HCT116 (cell line): Measurements from ENCODE around the gene ZFPL1. TPM values are rescaled to one million over a fixed set of nuclear protein-coding genes. Genes with fewer than 3 reads are reported as not detected.

ENCODE experiments used
- ATAC-seq: fragments of 200-7000 bp; cut with Tn5 transposase; 2 replicates; pipeline ENCODE4 v1.9.1; 2020; ENCODE audit warnings: mild to moderate bottlenecking, moderate library complexity
- BruUV-seq: library from RNA; stranded (reverse); fragments of 400-500 nt; replicated peaks from 2 replicates; lab custom pipeline; 2021; lab: Mats Ljungman, UMichigan
- CTCF ChIA-PET: fragments of 300-600 bp; sonication (Branson Sonifier 250); formaldehyde crosslinking; loops from one replicate; lab custom pipeline; 2021; ENCODE audit warnings: antibody characterized with exemption; lab: Charles Lee
- POLR2A ChIA-PET: fragments of 300-600, 350-600 bp; sonication (Branson Sonifier 250); formaldehyde crosslinking; loops from one replicate; lab custom pipeline; 2021; ENCODE audit warnings: antibody characterized with exemption; lab: Charles Lee
- RAD21 ChIA-PET, 2 experiments: fragments of 300-600 bp; sonication (Branson Sonifier 250); formaldehyde crosslinking; loops; one replicate each; lab custom pipeline; 2023; ENCODE audit warnings: low total read pairs in 2 of 2; ENCODE audit not compliant: uncharacterized antibody in 2 of 2, unreplicated experiment in 2 of 2, low non-redundant PET in 1 of 2; lab: Charles Lee
- DNase-seq: peaks from one replicate; pipeline ENCODE4 v3.0.0-alpha.2; 2010; ENCODE audit warnings: low read depth, low spot score
- H2AFZ ChIP-seq: fragments of 200-600 bp; shearing (Covaris generic), sonication (generic); 2 replicates; pipeline ENCODE4 v1.6.1; 2017; ENCODE audit warnings: low read depth, mixed run types, mixed read lengths, antibody characterized with exemption, low read length; ENCODE audit not compliant: poor library complexity, severe bottlenecking
- H3K27ac ChIP-seq: 2 replicates; pipeline ENCODE4 v1.5.1; 2012; ENCODE audit warnings: low read depth, low read length
- H3K27me3 ChIP-seq: fragments of 200-600 bp; sonication (generic); 2 replicates; pipeline ENCODE4 v1.6.1; 2016; ENCODE audit warnings: mixed run types, low read length, mixed read lengths; ENCODE audit not compliant: insufficient read depth
- H3K36me3 ChIP-seq, 2 experiments: fragments of 200-500 bp in 1 of 2; fragments of 200-600 bp in 1 of 2; sonication (Bioruptor generic) in 1 of 2; sonication (generic) in 1 of 2; 2 replicates each; pipeline versions ENCODE4 v1.5.1 to v1.6.1; 2014 to 2016; ENCODE audit warnings: low read length in 2 of 2, inconsistent platforms in 1 of 2, mixed read lengths in 1 of 2, mixed run types in 1 of 2; ENCODE audit not compliant: insufficient read depth in 2 of 2, control insufficient read depth in 1 of 2
- H3K4me1 ChIP-seq, 2 experiments: fragments of 200-600 bp in 1 of 2; sonication (generic) in 1 of 2; 2 replicates each; pipeline versions ENCODE4 v1.5.1 to v1.6.1; 2012 to 2017; ENCODE audit warnings: low read length in 2 of 2, inconsistent platforms in 1 of 2, mild to moderate bottlenecking in 1 of 2, mixed read lengths in 1 of 2, mixed run types in 1 of 2, moderate library complexity in 1 of 2; ENCODE audit not compliant: insufficient read depth in 2 of 2, control insufficient read depth in 1 of 2
- H3K4me2 ChIP-seq: fragments of 200-600 bp; sonication (generic); 2 replicates; pipeline ENCODE4 v1.6.1; 2017; ENCODE audit warnings: mixed run types, low read length, mixed read lengths
- H3K4me3 ChIP-seq, 2 experiments: fragments of 200-600 bp in 1 of 2; sonication (generic) in 1 of 2; replicated peaks in 1 of 2; 2 replicates each; pipeline ENCODE4 v1.5.1; 2011 to 2016; ENCODE audit warnings: low read length in 2 of 2, control low read depth in 1 of 2, low read depth in 1 of 2, mild to moderate bottlenecking in 1 of 2, mixed read lengths in 1 of 2, mixed run types in 1 of 2
- H3K79me2 ChIP-seq: fragments of 200-600 bp; sonication (generic); 2 replicates; pipeline ENCODE4 v1.6.1; 2017; ENCODE audit warnings: mild to moderate bottlenecking, mixed run types, low read length, moderate library complexity, mixed read lengths; ENCODE audit not compliant: insufficient read depth
- H3K9ac ChIP-seq: fragments of 200-600 bp; sonication (generic); 2 replicates; pipeline ENCODE4 v1.6.1; 2016; ENCODE audit warnings: low read length, mixed read lengths
- H3K9me2 ChIP-seq: fragments of 200-600 bp; sonication (generic), shearing (Covaris generic); 2 replicates; pipeline ENCODE4 v1.6.1; 2017; ENCODE audit warnings: mixed run types, mild to moderate bottlenecking, moderate library complexity; ENCODE audit not compliant: insufficient read depth
- H3K9me3 ChIP-seq, 2 experiments: fragments of 200-500 bp in 1 of 2; fragments of 200-600 bp in 1 of 2; sonication (Bioruptor generic) in 1 of 2; sonication (generic) in 1 of 2; 2 replicates each; pipeline ENCODE4 v1.6.1; 2014 to 2017; ENCODE audit warnings: low read length in 2 of 2, mixed read lengths in 2 of 2, inconsistent platforms in 1 of 2, low read depth in 1 of 2, mild to moderate bottlenecking in 1 of 2, mixed run types in 1 of 2, moderate library complexity in 1 of 2; ENCODE audit not compliant: control insufficient read depth in 1 of 2, insufficient read depth in 1 of 2
- H4K20me1 ChIP-seq: fragments of 200-600 bp; sonication (generic), shearing (Covaris generic); 2 replicates; pipeline ENCODE4 v1.6.1; 2017; ENCODE audit warnings: mixed run types, mild to moderate bottlenecking, moderate library complexity; ENCODE audit not compliant: insufficient read depth
- CBX3 ChIP-seq: IDR thresholded peaks from 2 replicates; pipeline ENCODE4 v1.6.1; 2012; ENCODE audit warnings: low read depth
- FOSL1 ChIP-seq: IDR thresholded peaks from 2 replicates; pipeline ENCODE4 v1.6.1; 2012; ENCODE audit warnings: low read depth
- RAD21 ChIP-seq: IDR thresholded peaks from 2 replicates; pipeline ENCODE4 v1.6.1; 2012; ENCODE audit warnings: low read depth, mild to moderate bottlenecking
- SRF ChIP-seq: IDR thresholded peaks from 2 replicates; pipeline ENCODE4 v1.6.1; 2012; ENCODE audit warnings: low read depth
- ZFX ChIP-seq: fragments of 450-650 bp; IDR thresholded peaks from 2 replicates; pipeline ENCODE4 v1.6.1; 2017
- ZNF274 ChIP-seq: fragments of 200-500 bp; sonication (Bioruptor generic); IDR thresholded peaks from 2 replicates; pipeline ENCODE4 v1.6.1; 2014; ENCODE audit warnings: mild to moderate bottlenecking, low read depth, low read length, inconsistent platforms
- intact Hi-C: fragments of 100-400 bp; cut with micrococcal nuclease; formaldehyde crosslinking; loops from 2 replicates; pipeline ENCODE4 v1.10.0; 2022
- total RNA-seq: library from RNA; stranded (reverse); gene quantifications from one replicate; pipeline ENCODE4 v1.2.1, GENCODE V29; 2021; ENCODE audit not compliant: unreplicated experiment
- TF ChIP-seq, protein P1 (sequence below): IDR thresholded peaks from 2 replicates; pipeline ENCODE4 v1.6.1; 2012
- TF ChIP-seq, protein P2 (sequence below): IDR thresholded peaks from 2 replicates; pipeline ENCODE4 v1.6.1; 2011; ENCODE audit warnings: mild to moderate bottlenecking, low read length, moderate library complexity; ENCODE audit not compliant: insufficient replicate concordance; ENCODE audit errors: extremely low read depth

The ZFPL1 gene
- total RNA-seq, 1 experiment from 2014 or later: 35.3 TPM

DNA sequence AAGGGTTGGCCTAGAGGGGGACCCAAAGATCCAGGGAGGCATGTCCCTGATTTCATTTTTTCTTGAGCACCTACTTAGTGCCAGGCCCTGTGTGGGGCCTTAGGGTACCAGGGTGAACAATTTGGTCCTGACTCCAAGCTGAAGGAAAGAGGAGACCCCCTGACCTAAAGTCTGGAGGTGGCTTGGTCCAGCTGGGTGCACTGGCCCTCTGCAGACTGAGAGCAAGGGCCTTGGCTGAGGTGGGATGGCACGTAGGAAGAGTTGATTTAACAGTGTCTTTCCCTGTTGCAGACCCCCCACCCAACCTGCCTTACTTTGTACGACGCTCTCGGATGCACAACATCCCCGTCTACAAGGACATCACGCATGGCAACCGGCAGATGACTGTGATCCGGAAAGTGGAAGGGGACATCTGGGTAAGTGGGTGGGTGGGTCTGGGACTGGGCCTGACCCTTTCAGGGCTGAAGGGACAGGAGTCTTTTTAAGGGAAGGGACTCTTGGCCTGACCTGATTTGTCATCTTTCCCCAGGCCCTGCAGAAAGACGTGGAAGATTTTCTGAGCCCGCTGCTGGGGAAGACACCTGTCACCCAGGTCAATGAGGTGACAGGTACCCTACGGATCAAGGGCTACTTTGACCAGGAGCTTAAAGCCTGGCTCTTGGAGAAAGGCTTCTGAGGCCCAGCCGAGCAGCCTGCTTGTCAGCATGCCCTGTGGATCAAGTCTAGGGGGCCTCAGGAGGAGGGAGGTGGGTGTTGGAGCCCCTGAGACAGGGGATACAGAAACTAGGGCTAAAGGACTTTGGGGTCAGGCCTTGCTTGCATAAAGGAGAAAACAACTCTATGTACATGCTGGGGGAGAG lies 41.4 kb downstream of the ZFPL1 start:
- H3K36me3 ChIP-seq: peaks cover 27 to 62% of the 10 kb centered on the region in 2 experiments
- no peak overlapping the region for H2AFZ ChIP-seq
- no peak overlapping the region for H3K9ac ChIP-seq
- H3K27me3 ChIP-seq: no peaks in the 10 kb centered on the region
- ChIA-PET RAD21 (no interaction called here), POLR2A (interaction anchor here (1.2 kb wide), 1 partner anchor 44 kb away, joined by 3 read pairs; the partner anchor contains the start of gene SPDYC), CTCF (no interaction called here)
- no peak for DNase-seq
- no peaks in the 10 kb centered on the region for H3K9me2 ChIP-seq
- H3K4me2 ChIP-seq: no peak overlapping the region
- peaks cover 50% of the 10 kb centered on the region for H3K79me2 ChIP-seq
- H3K4me1 ChIP-seq: peaks cover 9 to 15% of the 10 kb centered on the region in 2 experiments; a peak in 3 of 4 replicates
- no peaks in the 10 kb centered on the region; the same call in 1 of the 2 replicates for H4K20me1 ChIP-seq
- no peak overlapping the region for H3K27ac ChIP-seq
- ATAC-seq: no peak
- no peak for TF ChIP-seq ZFX
- no peak for TF ChIP-seq CBX3
- TF ChIP-seq FOSL1: no peak
- TF ChIP-seq, protein P1, sequence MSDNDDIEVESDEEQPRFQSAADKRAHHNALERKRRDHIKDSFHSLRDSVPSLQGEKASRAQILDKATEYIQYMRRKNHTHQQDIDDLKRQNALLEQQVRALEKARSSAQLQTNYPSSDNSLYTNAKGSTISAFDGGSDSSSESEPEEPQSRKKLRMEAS: no peak
- TF ChIP-seq SRF: no peak
- no peaks in the 10 kb centered on the region for H3K9me3 ChIP-seq
- BruUV-seq: no TSS peak
- no peak overlapping the region for H3K4me3 ChIP-seq
- intact Hi-C loops: no loop called here

DNA sequence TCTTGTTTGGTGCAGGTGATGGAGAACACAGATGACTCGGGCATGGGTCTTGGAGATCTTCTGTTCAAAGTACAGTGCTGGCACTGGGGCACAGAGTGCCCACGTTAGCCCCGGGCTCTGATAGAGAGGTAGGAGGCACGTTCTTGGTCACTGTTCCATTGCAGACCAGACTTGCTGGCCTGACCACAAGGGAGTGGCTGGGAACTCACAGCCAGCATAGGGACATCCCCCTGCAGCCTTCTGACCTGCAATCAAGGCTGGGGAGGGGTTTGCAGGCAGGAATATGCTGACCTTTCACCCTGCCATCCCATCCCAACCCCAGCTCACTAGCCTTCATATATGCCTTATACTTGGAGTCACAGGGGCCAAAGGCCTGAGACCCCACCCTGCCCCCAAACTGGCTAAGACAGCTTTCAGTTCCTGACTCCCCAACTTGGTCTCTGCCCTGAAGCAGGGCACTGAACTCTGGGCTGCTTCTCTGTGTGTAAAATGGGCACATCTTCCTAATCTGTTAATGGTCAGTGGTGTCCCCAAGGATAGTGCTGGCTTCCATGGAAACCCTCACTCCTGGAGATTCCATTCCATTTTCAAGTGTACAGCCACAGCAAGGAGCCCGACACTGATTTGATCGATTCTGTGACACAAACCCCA lies 42.7 kb downstream of the ZFPL1 start:
- Histone ChIP-seq H3K27ac (0 out of 2 replicates have a peak overlapping the region, but pooled peaks have one; percentile 7), H3K4me2 (no peak overlapping the region), H2AFZ (no peak overlapping the region), H3K36me3 (peaks cover 32 to 59% of the 10 kb centered on the region in 2 experiments), H3K79me2 (peaks cover 39% of the 10 kb centered on the region), H3K4me3 (no peak overlapping the region), H3K9me2 (no peaks in the 10 kb centered on the region), H3K9me3 (no peaks in the 10 kb centered on the region), H4K20me1 (no peaks in the 10 kb centered on the region), H3K4me1 (peaks cover 3 to 7% of the 10 kb centered on the region in 2 experiments; a peak in 3 of 4 replicates), H3K27me3 (no peaks in the 10 kb centered on the region), H3K9ac (no peak overlapping the region)
- no TSS peak for BruUV-seq
- DNase-seq (no peak), ATAC-seq (no peak)
- CTCF ChIA-PET: interaction anchor here (1.3 kb wide), 1 partner anchor 53 kb away, joined by 3 read pairs; no protein-coding TSS in a partner anchor
- TF ChIP-seq, protein P2, sequence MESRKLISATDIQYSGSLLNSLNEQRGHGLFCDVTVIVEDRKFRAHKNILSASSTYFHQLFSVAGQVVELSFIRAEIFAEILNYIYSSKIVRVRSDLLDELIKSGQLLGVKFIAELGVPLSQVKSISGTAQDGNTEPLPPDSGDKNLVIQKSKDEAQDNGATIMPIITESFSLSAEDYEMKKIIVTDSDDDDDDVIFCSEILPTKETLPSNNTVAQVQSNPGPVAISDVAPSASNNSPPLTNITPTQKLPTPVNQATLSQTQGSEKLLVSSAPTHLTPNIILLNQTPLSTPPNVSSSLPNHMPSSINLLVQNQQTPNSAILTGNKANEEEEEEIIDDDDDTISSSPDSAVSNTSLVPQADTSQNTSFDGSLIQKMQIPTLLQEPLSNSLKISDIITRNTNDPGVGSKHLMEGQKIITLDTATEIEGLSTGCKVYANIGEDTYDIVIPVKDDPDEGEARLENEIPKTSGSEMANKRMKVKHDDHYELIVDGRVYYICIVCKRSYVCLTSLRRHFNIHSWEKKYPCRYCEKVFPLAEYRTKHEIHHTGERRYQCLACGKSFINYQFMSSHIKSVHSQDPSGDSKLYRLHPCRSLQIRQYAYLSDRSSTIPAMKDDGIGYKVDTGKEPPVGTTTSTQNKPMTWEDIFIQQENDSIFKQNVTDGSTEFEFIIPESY: no peak
- TF ChIP-seq, protein P1: no peak
- TF ChIP-seq RAD21 (no peak), ZNF274 (no peak)
- RAD21 ChIA-PET: no interaction called here
- intact Hi-C loops: no loop called here
- POLR2A ChIA-PET: no interaction called here
